GM12878 (cell line): ENCODE results near the gene GPC5. TPM values are rescaled to one million over a fixed set of nuclear protein-coding genes. Genes with fewer than 3 reads are reported as not detected.

ENCODE experiments used
- ATAC-seq: fragments of 200-7000 bp; cut with Tn5 transposase; 3 replicates; pipeline ENCODE4 v1.9.1; 2020; ENCODE audit warnings: mild to moderate bottlenecking, moderate library complexity
- BruUV-seq: library from RNA; stranded (reverse); fragments of 400-500 nt; replicated peaks from 2 replicates; lab custom pipeline; 2021; lab: Mats Ljungman, UMichigan
- CTCF ChIA-PET: fragments of 300-600 bp; sonication (Branson Sonifier 250); formaldehyde crosslinking; extraction: SDS; loops from one replicate; lab custom pipeline; 2021; ENCODE audit warnings: inconsistent platforms; lab: Yijun Ruan, JAX
- POLR2A ChIA-PET: fragments of 350-600 bp; formaldehyde crosslinking; extraction: SDS; loops from one replicate; lab custom pipeline; 2021; ENCODE audit warnings: inconsistent platforms; lab: Charles Lee
- RAD21 ChIA-PET: fragments of 300-600 bp; sonication (Branson Sonifier 250); formaldehyde crosslinking; loops from one replicate; lab custom pipeline; 2023; ENCODE audit warnings: antibody characterized with exemption; ENCODE audit not compliant: unreplicated experiment; lab: Charles Lee
- SMC1A ChIA-PET: fragments of 300-600 bp; sonication (Branson Sonifier 250); formaldehyde crosslinking; loops from one replicate; lab custom pipeline; 2023; ENCODE audit not compliant: unreplicated experiment, uncharacterized antibody; lab: Charles Lee
- DNase-seq: peaks from one replicate; pipeline ENCODE4 v3.0.0-alpha.2; 2011; ENCODE audit warnings: low read depth, low spot score
- FAIRE-seq: peaks from 3 replicates; lab custom pipeline; 2011; peaks lifted over from hg19 to GRCh38; lab: Jason Lieb, UNC
- H2AFZ ChIP-seq: 2 replicates; pipeline ENCODE4 v1.6.0; 2011; ENCODE audit warnings: low read depth, low read length, control low read depth; ENCODE audit not compliant: control insufficient read depth
- H3K27ac ChIP-seq: 2 replicates; pipeline ENCODE4 v1.5.1; 2011; ENCODE audit warnings: control low read depth; ENCODE audit not compliant: control insufficient read depth, insufficient read depth
- H3K27me3 ChIP-seq, 2 experiments: replicated peaks in 1 of 2; 2 replicates each; pipeline versions ENCODE4 v1.6.0 to v1.6.1; 2011; ENCODE audit warnings: low read length in 1 of 2; ENCODE audit not compliant: control insufficient read depth in 2 of 2, insufficient read depth in 2 of 2
- H3K36me3 ChIP-seq, 2 experiments: 2 replicates each; pipeline ENCODE4 v1.5.1; 2011; ENCODE audit warnings: low read length in 1 of 2; ENCODE audit not compliant: control insufficient read depth in 2 of 2, insufficient read depth in 2 of 2
- H3K4me1 ChIP-seq: 2 replicates; pipeline ENCODE4 v1.6.1; 2011; ENCODE audit warnings: mild to moderate bottlenecking, low read length, moderate library complexity, mixed read lengths; ENCODE audit not compliant: control insufficient read depth, insufficient read depth
- H3K4me2 ChIP-seq: 2 replicates; pipeline ENCODE4 v1.6.0; 2011; ENCODE audit warnings: control low read depth; ENCODE audit not compliant: control insufficient read depth, insufficient read depth
- H3K4me3 ChIP-seq: fragments of 200-600 bp; sonication (generic); 2 replicates; pipeline ENCODE4 v1.5.1; 2016
- H3K79me2 ChIP-seq: 2 replicates; pipeline ENCODE4 v1.6.0; 2011; ENCODE audit warnings: low read length; ENCODE audit not compliant: control insufficient read depth, insufficient read depth
- H3K9ac ChIP-seq: 2 replicates; pipeline ENCODE4 v1.8.0; 2011; ENCODE audit warnings: low read length, control low read depth, mixed read lengths; ENCODE audit not compliant: control insufficient read depth, insufficient read depth
- H3K9me3 ChIP-seq: replicated peaks from 3 replicates; pipeline ENCODE4 v1.5.1; 2011; ENCODE audit warnings: mild to moderate bottlenecking, low read length; ENCODE audit not compliant: control insufficient read depth, insufficient read depth
- H4K20me1 ChIP-seq: 2 replicates; pipeline ENCODE4 v1.6.0; 2011; ENCODE audit not compliant: control insufficient read depth, insufficient read depth
- CREM ChIP-seq: IDR thresholded peaks from 2 replicates; pipeline ENCODE4 v1.6.1; 2014; ENCODE audit warnings: antibody characterized with exemption, low read depth
- MYC ChIP-seq: IDR thresholded peaks from 2 replicates; pipeline ENCODE4 v1.6.1; 2011; ENCODE audit warnings: mild to moderate bottlenecking, low read length, moderate library complexity, inconsistent platforms; ENCODE audit not compliant: insufficient read depth, insufficient replicate concordance, insufficient read length, severe bottlenecking
- NFXL1 ChIP-seq: fragments of 450-650 bp; IDR thresholded peaks from 2 replicates; pipeline ENCODE4 v1.6.1; 2017; ENCODE audit warnings: antibody characterized with exemption, mild to moderate bottlenecking, borderline replicate concordance
- PAX5 ChIP-seq: IDR thresholded peaks from 2 replicates; pipeline ENCODE4 v1.6.1; 2011; ENCODE audit warnings: low read depth, low read length, borderline replicate concordance
- PKNOX1 ChIP-seq: fragments of 450-650 bp; IDR thresholded peaks from 2 replicates; pipeline ENCODE4 v1.6.1; 2016; ENCODE audit warnings: mild to moderate bottlenecking
- RAD51 ChIP-seq: fragments of 450-650 bp; IDR thresholded peaks from 2 replicates; pipeline ENCODE4 v1.6.1; 2016; ENCODE audit warnings: moderate library complexity, mild to moderate bottlenecking, inconsistent platforms
- SREBF2 ChIP-seq: IDR thresholded peaks from 2 replicates; pipeline ENCODE4 v1.6.1; 2012; ENCODE audit warnings: mild to moderate bottlenecking, low read length
- STAT3 ChIP-seq: IDR thresholded peaks from 2 replicates; pipeline ENCODE4 v1.6.1; 2011; ENCODE audit warnings: low read depth, low read length, improper control_type of control experiment
- WRNIP1 ChIP-seq: IDR thresholded peaks from 2 replicates; pipeline ENCODE4 v1.6.1; 2011; ENCODE audit warnings: low read depth, low read length, improper control_type of control experiment, borderline replicate concordance
- ZNF687 ChIP-seq: fragments of 450-650 bp; IDR thresholded peaks from 2 replicates; pipeline ENCODE4 v1.6.1; 2017; ENCODE audit warnings: mild to moderate bottlenecking, moderate library complexity
- WGBS: methylation state at CpG from one replicate; pipeline ENCODE4 v1.1.6; 2016; ENCODE audit warnings: low lambda C conversion rate; ENCODE audit not compliant: insufficient replicate concordance, insufficient coverage; ENCODE audit errors: missing lambda C conversion rate; 5-methylcytosine and 5-hydroxymethylcytosine counted together
- in situ Hi-C: fragments of 300-500 bp; cut with MboI; formaldehyde crosslinking; loops from 9 replicates; pipeline ENCODE4 v1.14.3; 2018; ENCODE audit warnings: mixed read lengths
- intact Hi-C: fragments of 100-400 bp; cut with micrococcal nuclease; formaldehyde crosslinking; loops from one replicate; pipeline ENCODE4 v1.14.2; 2022; ENCODE audit not compliant: unreplicated experiment
- polyA plus RNA-seq, 11 experiments: library from polyadenylated mRNA; depleted of rRNA in 4 of 11; unstranded in 6 of 11; stranded (reverse) in 5 of 11; fragments of >200 nt; fragmentation: Nextera tagmentation in 4 of 11; fragmentation: Illumina TruSeq in 1 of 11; extraction: Ambion mirVana in 4 of 11; extraction: Trizol in 1 of 11; gene quantifications; 1 replicate in 1 of 11; 2 replicates in 10 of 11; pipeline versions ENCODE4 v1.2.1 to v1.2.3, GENCODE V29; 2011 to 2016; ENCODE audit warnings: inconsistent platforms in 2 of 11, missing spikeins in 2 of 11, low read depth in 1 of 11
- total RNA-seq, 4 experiments: library from RNA; depleted of rRNA in 3 of 4; stranded (reverse); fragments of >200 nt in 3 of 4; fragmentation: Illumina TruSeq in 1 of 4; extraction: Trizol in 1 of 4; gene quantifications; 2 replicates each; pipeline versions ENCODE4 v1.2.1 to v1.2.3, GENCODE V29; 2013 to 2021

The GPC5 gene
- total and polyA plus RNA-seq, 10 of the 15 experiments (the other 5 are each of a cell fraction or from before 2014, with no cell fraction given), result 0.05 to 0.87 (median 0.44) TPM; not detected in 1

- 29% methylated on average over 3 of the region's 3 CpGs for WGBS
- no TSS peak for BruUV-seq
- no peaks in the 10 kb centered on the region for H3K27me3 ChIP-seq
- ChIA-PET CTCF (no interaction called here), POLR2A (no interaction called here), SMC1A (interaction anchor here (0.9 kb wide), 1 partner anchor 15 kb away, joined by 4 read pairs; no protein-coding TSS in a partner anchor), RAD21 (no interaction called here)
- H3K36me3 ChIP-seq, result no peaks in the 10 kb centered on the region
- no peaks in the 10 kb centered on the region for H3K9me3 ChIP-seq
- TF ChIP-seq ZNF687, result no peak
- TF ChIP-seq RAD51, result no peak
- TF ChIP-seq MYC, result no peak
- TF ChIP-seq STAT3, result no peak
- TF ChIP-seq WRNIP1, result no peak
- no peak for TF ChIP-seq SREBF2
- no peak for TF ChIP-seq PAX5
- no peak for TF ChIP-seq CREM
- TF ChIP-seq NFXL1, result no peak
- no peak for TF ChIP-seq PKNOX1
- no peak overlapping the region for H3K4me3 ChIP-seq
- no peaks in the 10 kb centered on the region for H3K4me1 ChIP-seq
- intact Hi-C loops, result no loop called here
- H3K27ac ChIP-seq, result no peak overlapping the region
- H3K4me2 ChIP-seq, result no peak overlapping the region
- DNase-seq (no peak), ATAC-seq (no peak), FAIRE-seq (no peak)
- no peak overlapping the region for H3K9ac ChIP-seq
- in situ Hi-C loops, result no loop called here
- H3K79me2 ChIP-seq, result no peaks in the 10 kb centered on the region
- no peak overlapping the region for H2AFZ ChIP-seq
- H4K20me1 ChIP-seq, result no peaks in the 10 kb centered on the region
These were observed 229.7 kb downstream of the GPC5 start for GRCh38 chr13:91627952-91628739.
